Umbilical cord (tissue), 2 donors: ENCODE data around the gene LPAR2. TPM values are rescaled to one million over a fixed set of nuclear protein-coding genes. Genes with fewer than 3 reads are reported as not detected.

ENCODE experiments used
- DNase-seq: peaks from one replicate; pipeline ENCODE4 v3.0.0-alpha.2; 2015; ENCODE audit warnings: low spot score
- total RNA-seq: library from RNA; depleted of rRNA; stranded (reverse); fragments of >200 nt; gene quantifications from one replicate; pipeline ENCODE4 v1.2.3, GENCODE V29; 2014; ENCODE audit warnings: low replicate concordance; ENCODE audit not compliant: insufficient read depth

Gene LPAR2
- total RNA-seq, 1 donor from 2014 or later, result 0.48 TPM

- no peak for DNase-seq
These were observed 30.2 kb downstream of the LPAR2 start for GRCh38 chr19:19597809-19598306.

- no peak for DNase-seq
These were observed 32.8 kb downstream of the LPAR2 start for GRCh38 chr19:19595171-19595701.

- no peak for DNase-seq
These were observed 33.6 kb downstream of the LPAR2 start for GRCh38 chr19:19594381-19594780.

- DNase-seq, result no peak
These were observed 35.3 kb downstream of the LPAR2 start for GRCh38 chr19:19592690-19593089.

GRCh38 chr19:19591133-19591825 is 36.7 kb downstream of the LPAR2 start:
- peak; percentile 73 for DNase-seq

- DNase-seq, result no peak
These were observed 39.5 kb downstream of the LPAR2 start for GRCh38 chr19:19588546-19588945.

- no peak for DNase-seq
These were observed 40.2 kb downstream of the LPAR2 start for GRCh38 chr19:19587771-19588170.

- no peak for DNase-seq
These were observed 43.7 kb downstream of the LPAR2 start for GRCh38 chr19:19584356-19584755.

- DNase-seq, result no peak
These were observed 45.5 kb downstream of the LPAR2 start for GRCh38 chr19:19582471-19582870.

GRCh38 chr19:19581391-19581790 is 46.6 kb downstream of the LPAR2 start:
- no peak for DNase-seq

- DNase-seq, result no peak
These were observed 47.6 kb downstream of the LPAR2 start for GRCh38 chr19:19580418-19580817.

- no peak for DNase-seq
These were observed 48.3 kb downstream of the LPAR2 start for GRCh38 chr19:19579533-19580361.

GRCh38 chr19:19578252-19578651 is 49.8 kb downstream of the LPAR2 start:
- no peak for DNase-seq

GRCh38 chr19:19575411-19575810 is 52.6 kb downstream of the LPAR2 start:
- DNase-seq, result no peak

Other genes with a start within 250 kb of the LPAR2 start
- gene GATAD2A, start 222.5 kb downstream of the LPAR2 start, total RNA-seq, result 10.4 TPM
- gene TSSK6, start 112.7 kb downstream of the LPAR2 start, total RNA-seq, result 1.7 TPM
- 121 TPM for gene NDUFA13, start 112.0 kb downstream of the LPAR2 start, total RNA-seq
- gene YJEFN3, start 99.3 kb downstream of the LPAR2 start, total RNA-seq, result 3.1 TPM
- 20.5 TPM for gene CILP2, start 90.0 kb downstream of the LPAR2 start, total RNA-seq
- 10.8 TPM for gene PBX4, start 9.5 kb downstream of the LPAR2 start, total RNA-seq
- gene GMIP, start 15.4 kb upstream of the LPAR2 start, total RNA-seq, result 7.5 TPM
- gene ATP13A1, start 35.5 kb upstream of the LPAR2 start, total RNA-seq, result 89.8 TPM
- 14.2 TPM for gene ZNF101, start 40.6 kb upstream of the LPAR2 start, total RNA-seq
- gene ZNF14, start 104.9 kb upstream of the LPAR2 start, total RNA-seq, result 20.5 TPM
- gene ZNF506, start 193.5 kb upstream of the LPAR2 start, total RNA-seq, result 34.4 TPM
- gene ZNF253, start 237.7 kb upstream of the LPAR2 start, total RNA-seq, result 10.8 TPM